K562 (cell line): Measurements from ENCODE around the gene RABGAP1L. TPM values are rescaled to one million over a fixed set of nuclear protein-coding genes. Genes with fewer than 3 reads are reported as not detected.

ENCODE experiments used
- ATAC-seq: fragments of 200-7000 bp; cut with Tn5 transposase; 3 replicates; pipeline ENCODE4 v1.9.1; 2020; ENCODE audit warnings: moderate library complexity
- BruUV-seq: library from RNA; stranded (reverse); fragments of 400-500 nt; replicated peaks from 2 replicates; lab custom pipeline; 2021; lab: Mats Ljungman, UMichigan
- CTCF ChIA-PET: fragments of 300-600 bp; formaldehyde crosslinking; extraction: SDS; loops from one replicate; lab custom pipeline; 2021; ENCODE audit warnings: low intra/inter-chr PET ratio; lab: Yijun Ruan, JAX
- POLR2A ChIA-PET: fragments of 300-600, 350-650 bp; sonication (Branson Sonifier 250); formaldehyde crosslinking; extraction: SDS; loops from one replicate; lab custom pipeline; 2021; ENCODE audit warnings: antibody characterized with exemption, inconsistent platforms; lab: Yijun Ruan, JAX
- DNase-seq, 4 experiments: peaks; one replicate each; pipeline versions ENCODE4 v3.0.0 to v3.0.0-alpha.2; 2011 to 2018; ENCODE audit warnings: low spot score in 3 of 4, mixed read lengths in 3 of 4; ENCODE audit errors: extremely low read depth in 1 of 4
- FAIRE-seq: peaks from 2 replicates; lab custom pipeline; 2011; peaks lifted over from hg19 to GRCh38; lab: Jason Lieb, UNC
- H2AFZ ChIP-seq: 2 replicates; pipeline ENCODE4 v1.6.0; 2011; ENCODE audit warnings: low read depth, low read length, control low read depth, inconsistent platforms
- H3K27ac ChIP-seq: fragments of 200-600 bp; 3 replicates; pipeline ENCODE4 v1.8.0; 2011; ENCODE audit warnings: low read depth, mild to moderate bottlenecking, control low read depth, inconsistent platforms, low read length, moderate library complexity, mixed read lengths; ENCODE audit errors: extremely low read depth
- H3K27me3 ChIP-seq, 2 experiments: fragments of 300-600 bp in 1 of 2; 2 replicates in 1 of 2; 3 replicates in 1 of 2; pipeline versions ENCODE4 v1.6.0 to v1.8.0; 2011; ENCODE audit warnings: inconsistent platforms in 2 of 2, low read length in 2 of 2, mild to moderate bottlenecking in 1 of 2, mixed read lengths in 1 of 2, moderate library complexity in 1 of 2; ENCODE audit not compliant: control insufficient read depth in 2 of 2, insufficient read depth in 2 of 2
- H3K36me3 ChIP-seq: fragments of 300-600 bp; 3 replicates; pipeline ENCODE4 v1.8.0; 2011; ENCODE audit warnings: mild to moderate bottlenecking, low read length, inconsistent platforms; ENCODE audit not compliant: control insufficient read depth, insufficient read depth
- H3K4me1 ChIP-seq, 2 experiments: fragments of 200-600 bp in 1 of 2; replicated peaks in 1 of 2; 2 replicates in 1 of 2; 3 replicates in 1 of 2; pipeline versions ENCODE4 v1.5.1 to v1.8.0; 2011; ENCODE audit warnings: inconsistent platforms in 2 of 2, low read length in 2 of 2, mild to moderate bottlenecking in 1 of 2, mixed read lengths in 1 of 2, moderate library complexity in 1 of 2; ENCODE audit not compliant: control insufficient read depth in 2 of 2, insufficient read depth in 2 of 2
- H3K4me2 ChIP-seq: 2 replicates; pipeline ENCODE4 v1.6.1; 2011; ENCODE audit warnings: low read length, control low read depth, inconsistent platforms, mixed read lengths; ENCODE audit not compliant: insufficient read depth
- H3K4me3 ChIP-seq: fragments of 200-600 bp; sonication (generic), shearing (Covaris generic); 2 replicates; pipeline ENCODE4 v1.5.1; 2016; ENCODE audit warnings: control low read depth, inconsistent platforms
- H3K79me2 ChIP-seq: fragments of 200-600 bp; 3 replicates; pipeline ENCODE4 v1.8.0; 2011; ENCODE audit warnings: low read length, inconsistent platforms; ENCODE audit not compliant: control insufficient read depth, insufficient read depth
- H3K9ac ChIP-seq, 2 experiments: 2 replicates each; pipeline versions ENCODE4 v1.6.0 to v1.6.1; 2011; ENCODE audit warnings: low read depth in 2 of 2, low read length in 2 of 2, control low read depth in 1 of 2, inconsistent platforms in 1 of 2, mild to moderate bottlenecking in 1 of 2, mixed read lengths in 1 of 2; ENCODE audit not compliant: insufficient read depth in 1 of 2
- H3K9me1 ChIP-seq: one replicate; pipeline ENCODE4 v1.6.0; 2011; ENCODE audit warnings: inconsistent platforms, mild to moderate bottlenecking, low read length, moderate library complexity; ENCODE audit not compliant: control insufficient read depth, insufficient read depth
- H3K9me3 ChIP-seq: replicated peaks from 2 replicates; pipeline ENCODE4 v1.5.1; 2011; ENCODE audit warnings: low read depth, low read length, inconsistent platforms; ENCODE audit not compliant: control insufficient read depth, insufficient read depth
- H4K20me1 ChIP-seq: replicated peaks from 2 replicates; pipeline ENCODE4 v1.6.1; 2011; ENCODE audit warnings: low read length, inconsistent platforms, mixed read lengths; ENCODE audit not compliant: control insufficient read depth, insufficient read depth
- CBX3 ChIP-seq, 2 experiments: IDR thresholded peaks; 1 replicate in 1 of 2; 2 replicates in 1 of 2; pipeline ENCODE4 v1.6.1; 2012; ENCODE audit warnings: inconsistent platforms in 2 of 2, low read length in 2 of 2, borderline replicate concordance in 1 of 2, control low read depth in 1 of 2
- CEBPG ChIP-seq, 3 experiments: fragments of 200-800 bp in 1 of 3; sonication (Bioruptor generic) in 1 of 3; sonication (generic) in 1 of 3; formaldehyde crosslinking in 1 of 3; IDR thresholded peaks in 2 of 3; conservative IDR thresholded peaks in 1 of 3; 2 replicates each; pipeline versions ENCODE4 v1.6.1 to v1.8.0; 2016 to 2022; ENCODE audit warnings: missing compliant biosample characterization in 2 of 3, missing genetic modification characterization in 2 of 3, mild to moderate bottlenecking in 1 of 3, missing genetic modification reagents in 1 of 3
- HDGF ChIP-seq: fragments of 450-650 bp; IDR thresholded peaks from 2 replicates; pipeline ENCODE4 v1.6.1; 2016
- KDM2B ChIP-seq: fragments of 250-450 bp; sonication (Bioruptor Pico); IDR thresholded peaks from 2 replicates; pipeline ENCODE4 v1.8.0; 2021; ENCODE audit warnings: mild to moderate bottlenecking, moderate library complexity
- MYBL2 ChIP-seq, 2 experiments: fragments of 450-650 bp in 1 of 2; sonication (generic) in 1 of 2; formaldehyde crosslinking in 1 of 2; IDR thresholded peaks; 2 replicates each; pipeline versions ENCODE4 v1.6.1 to v1.8.1; 2017 to 2022; ENCODE audit warnings: borderline replicate concordance in 1 of 2, inconsistent platforms in 1 of 2, low read depth in 1 of 2, mild to moderate bottlenecking in 1 of 2, missing genetic modification reagents in 1 of 2, moderate library complexity in 1 of 2
- PHB ChIP-seq: fragments of 250-450 bp; sonication (Bioruptor Pico); IDR thresholded peaks from 2 replicates; pipeline ENCODE4 v1.5.0; 2021
- PHF21A ChIP-seq: fragments of 450-650 bp; IDR thresholded peaks from 2 replicates; pipeline ENCODE4 v1.6.1; 2017; ENCODE audit warnings: low read depth, borderline replicate concordance
- POLR2H ChIP-seq: IDR thresholded peaks from 2 replicates; pipeline ENCODE4 v1.6.1; 2016; ENCODE audit warnings: missing genetic modification characterization, low read depth, mild to moderate bottlenecking, control low read depth, missing compliant biosample characterization, moderate library complexity
- POU5F1 ChIP-seq: fragments of 150-350 bp; IDR thresholded peaks from 2 replicates; pipeline ENCODE4 v1.6.1; 2014; ENCODE audit warnings: borderline replicate concordance, low read length, low read depth, mild to moderate bottlenecking; ENCODE audit not compliant: partially characterized antibody
- PRMT5 ChIP-seq: sonication (generic); formaldehyde crosslinking; IDR thresholded peaks from 2 replicates; pipeline ENCODE4 v1.5.0; 2020; ENCODE audit warnings: missing genetic modification reagents
- SMARCC2 ChIP-seq: fragments of 450-650 bp; IDR thresholded peaks from 2 replicates; pipeline ENCODE4 v1.6.1; 2017; ENCODE audit warnings: antibody characterized with exemption, moderate library complexity, mild to moderate bottlenecking, low read depth
- SRSF9 ChIP-seq: fragments of 200-400 bp; formaldehyde crosslinking; IDR thresholded peaks from 2 replicates; pipeline ENCODE4 v1.6.1; 2017; ENCODE audit warnings: low read depth, low read length, borderline replicate concordance
- STAT5B ChIP-seq: fragments of 250-450 bp; sonication (Bioruptor Pico); IDR thresholded peaks from 2 replicates; pipeline ENCODE4 v1.8.0; 2021; ENCODE audit warnings: mild to moderate bottlenecking, inconsistent platforms
- TAF1 ChIP-seq: IDR thresholded peaks from 2 replicates; pipeline ENCODE4 v1.6.1; 2011; ENCODE audit warnings: mild to moderate bottlenecking, low read length, moderate library complexity; ENCODE audit not compliant: insufficient read depth, control insufficient read depth, severe bottlenecking; ENCODE audit errors: extremely low read depth
- TRIM24 ChIP-seq, 2 experiments: fragments of 450-650 bp; IDR thresholded peaks; 2 replicates each; pipeline ENCODE4 v1.6.1; 2016
- TRIM28 ChIP-seq: fragments of 450-650 bp; IDR thresholded peaks from 2 replicates; pipeline ENCODE4 v1.6.1; 2017
- ZNF224 ChIP-seq: sonication (generic); formaldehyde crosslinking; IDR thresholded peaks from 2 replicates; pipeline ENCODE4 v1.8.0; 2022; ENCODE audit warnings: mild to moderate bottlenecking, missing genetic modification reagents
- WGBS: fragments of 100-300 bp; shearing (Covaris generic); methylation state at CpG from one replicate; pipeline ENCODE4 v1.1.6; 2016; ENCODE audit warnings: low coverage, mixed read lengths; ENCODE audit not compliant: insufficient coverage; ENCODE audit errors: missing lambda C conversion rate; 5-methylcytosine and 5-hydroxymethylcytosine counted together
- in situ Hi-C: fragments of 300-500 bp; cut with MboI; formaldehyde crosslinking; loops from 4 replicates; pipeline ENCODE4 v1.15.0; 2018; ENCODE audit warnings: inconsistent platforms, mixed read lengths
- intact Hi-C: fragments of 100-400 bp; cut with micrococcal nuclease; formaldehyde crosslinking; loops from 2 replicates; pipeline ENCODE4 v1.14.2; 2022
- polyA plus RNA-seq, 8 experiments: library from polyadenylated mRNA; depleted of rRNA in 4 of 8; stranded (reverse) in 5 of 8; unstranded in 3 of 8; fragments of >200 nt; fragmentation: Nextera tagmentation in 2 of 8; fragmentation: Illumina TruSeq in 1 of 8; extraction: Ambion mirVana in 2 of 8; extraction: Trizol in 1 of 8; gene quantifications; 2 replicates each; pipeline versions ENCODE4 v1.2.1 to v1.2.3, GENCODE V29; 2011 to 2014; ENCODE audit warnings: inconsistent platforms in 1 of 8, missing spikeins in 1 of 8
- total RNA-seq, 7 experiments: library from RNA; depleted of rRNA in 6 of 7; stranded (reverse); fragments of >200 nt in 6 of 7; fragmentation: Illumina TruSeq in 2 of 7; extraction: Trizol in 2 of 7; gene quantifications; 2 replicates each; pipeline versions ENCODE4 v1.2.1 to v1.2.3, GENCODE V29; 2011 to 2021; ENCODE audit warnings: low replicate concordance in 1 of 7
- TF ChIP-seq, protein P1 (sequence below): IDR thresholded peaks from 3 replicates; pipeline ENCODE4 v1.6.1; 2011; ENCODE audit warnings: borderline replicate concordance, mild to moderate bottlenecking, moderate library complexity; ENCODE audit not compliant: insufficient read length; ENCODE audit errors: extremely low read depth
- TF ChIP-seq, protein P2 (sequence below): fragments of 450-650 bp; IDR thresholded peaks from 2 replicates; pipeline ENCODE4 v1.6.1; 2018; ENCODE audit warnings: mild to moderate bottlenecking, low read depth; ENCODE audit not compliant: partially characterized antibody

RABGAP1L gene
- total and polyA plus RNA-seq, 9 of the 15 experiments (the other 6 are each of a cell fraction or from before 2014, with no cell fraction given): 16.5 to 44.9 (median 26.7) TPM

DNA sequence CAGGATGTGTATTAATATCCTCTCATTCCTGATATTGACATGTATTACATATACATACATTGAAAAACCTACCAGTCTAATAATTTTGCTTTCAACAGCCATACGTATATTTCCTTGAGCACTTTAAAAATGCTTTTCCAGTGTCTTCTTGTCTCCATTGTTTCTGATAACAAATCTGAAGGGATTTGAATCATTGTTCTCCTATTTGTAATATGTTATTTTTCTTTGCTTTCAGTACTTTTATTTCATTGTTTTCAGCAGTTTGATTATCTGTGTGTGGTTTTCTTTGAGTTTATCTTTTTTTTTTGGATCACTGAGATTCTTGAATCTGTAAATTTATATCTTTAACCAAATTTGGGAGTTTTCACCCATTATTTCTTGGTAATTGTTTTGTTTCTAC is 65.3 kb downstream of the RABGAP1L start:
- BruUV-seq: no TSS peak
- ChIA-PET POLR2A (no interaction called here), CTCF (no interaction called here)
- ATAC-seq (no peak), DNase-seq (no peak), FAIRE-seq (no peak)
- H3K36me3 ChIP-seq: peaks cover 30% of the 10 kb centered on the region; the same call in 2 of the 3 replicates
- H3K9ac ChIP-seq: no peak overlapping the region
- H3K4me2 ChIP-seq: no peak overlapping the region
- no peaks in the 10 kb centered on the region for H3K4me1 ChIP-seq
- in situ Hi-C loops: no loop called here
- no peaks in the 10 kb centered on the region for H3K9me1 ChIP-seq
- no peaks in the 10 kb centered on the region for H3K79me2 ChIP-seq
- peaks cover 1% of the 10 kb centered on the region; the same call in 1 of the 2 replicates for H3K9me3 ChIP-seq
- no peak overlapping the region for H2AFZ ChIP-seq
- intact Hi-C loops: no loop called here
- no peaks in the 10 kb centered on the region for H4K20me1 ChIP-seq
- H3K4me3 ChIP-seq: no peak overlapping the region
- 95% methylated on average over 1 of the region's 1 CpG for WGBS
- H3K27me3 ChIP-seq: no peaks in the 10 kb centered on the region
- H3K27ac ChIP-seq: no peak overlapping the region
- TF ChIP-seq KDM2B (no peak), PHB (CRISPR knock-in tag) (no peak), CBX3 (IDR thresholded peaks at IDR 0.05; ENCODE audit: borderline replicate concordance in 1 of 2, low read length in 2 of 2) (peak in 1 of 2 experiments; percentile 64; a peak in 1 of 3 replicates), PHF21A (no peak), MYBL2 (IDR thresholded peaks at IDR 0.05; ENCODE audit: low read depth) (no peak), MYBL2 (CRISPR knock-in tag; IDR thresholded peaks at IDR 0.05; ENCODE audit: borderline replicate concordance) (no peak), TRIM24 (IDR thresholded peaks at IDR 0.05) (peak in 1 of 2 experiments; percentile 50; a peak in 1 of 4 replicates), POLR2H (0 out of 2 replicates have a peak, but pooled peaks have one; percentile 32), SRSF9 (no peak), STAT5B (CRISPR knock-in tag) (no peak), PRMT5 (no peak), TAF1 (no peak), TRIM28 (peak; percentile 25; the same call in 1 of the 2 replicates), SMARCC2 (no peak), ZNF224 (no peak), POU5F1 (no peak), CEBPG (CRISPR knock-in tag; IDR thresholded peaks at IDR 0.05) (no peak), CEBPG (tag; conservative IDR thresholded peaks at IDR 0.05 in 1 of 2, IDR thresholded peaks at IDR 0.05 in 1 of 2) (no peak), HDGF (no peak)
- TF ChIP-seq, protein P1, sequence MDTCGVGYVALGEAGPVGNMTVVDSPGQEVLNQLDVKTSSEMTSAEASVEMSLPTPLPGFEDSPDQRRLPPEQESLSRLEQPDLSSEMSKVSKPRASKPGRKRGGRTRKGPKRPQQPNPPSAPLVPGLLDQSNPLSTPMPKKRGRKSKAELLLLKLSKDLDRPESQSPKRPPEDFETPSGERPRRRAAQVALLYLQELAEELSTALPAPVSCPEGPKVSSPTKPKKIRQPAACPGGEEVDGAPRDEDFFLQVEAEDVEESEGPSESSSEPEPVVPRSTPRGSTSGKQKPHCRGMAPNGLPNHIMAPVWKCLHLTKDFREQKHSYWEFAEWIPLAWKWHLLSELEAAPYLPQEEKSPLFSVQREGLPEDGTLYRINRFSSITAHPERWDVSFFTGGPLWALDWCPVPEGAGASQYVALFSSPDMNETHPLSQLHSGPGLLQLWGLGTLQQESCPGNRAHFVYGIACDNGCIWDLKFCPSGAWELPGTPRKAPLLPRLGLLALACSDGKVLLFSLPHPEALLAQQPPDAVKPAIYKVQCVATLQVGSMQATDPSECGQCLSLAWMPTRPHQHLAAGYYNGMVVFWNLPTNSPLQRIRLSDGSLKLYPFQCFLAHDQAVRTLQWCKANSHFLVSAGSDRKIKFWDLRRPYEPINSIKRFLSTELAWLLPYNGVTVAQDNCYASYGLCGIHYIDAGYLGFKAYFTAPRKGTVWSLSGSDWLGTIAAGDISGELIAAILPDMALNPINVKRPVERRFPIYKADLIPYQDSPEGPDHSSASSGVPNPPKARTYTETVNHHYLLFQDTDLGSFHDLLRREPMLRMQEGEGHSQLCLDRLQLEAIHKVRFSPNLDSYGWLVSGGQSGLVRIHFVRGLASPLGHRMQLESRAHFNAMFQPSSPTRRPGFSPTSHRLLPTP: no peak
- TF ChIP-seq, protein P2, sequence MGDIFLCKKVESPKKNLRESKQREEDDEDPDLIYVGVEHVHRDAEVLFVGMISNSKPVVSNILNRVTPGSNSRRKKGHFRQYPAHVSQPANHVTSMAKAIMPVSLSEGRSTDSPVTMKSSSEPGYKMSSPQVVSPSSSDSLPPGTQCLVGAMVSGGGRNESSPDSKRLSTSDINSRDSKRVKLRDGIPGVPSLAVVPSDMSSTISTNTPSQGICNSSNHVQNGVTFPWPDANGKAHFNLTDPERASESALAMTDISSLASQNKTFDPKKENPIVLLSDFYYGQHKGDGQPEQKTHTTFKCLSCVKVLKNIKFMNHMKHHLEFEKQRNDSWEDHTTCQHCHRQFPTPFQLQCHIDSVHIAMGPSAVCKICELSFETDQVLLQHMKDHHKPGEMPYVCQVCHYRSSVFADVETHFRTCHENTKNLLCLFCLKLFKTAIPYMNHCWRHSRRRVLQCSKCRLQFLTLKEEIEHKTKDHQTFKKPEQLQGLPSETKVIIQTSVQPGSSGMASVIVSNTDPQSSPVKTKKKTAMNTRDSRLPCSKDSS: peak; percentile 69
